ENCODE results near the gene MYH14.

DNA sequence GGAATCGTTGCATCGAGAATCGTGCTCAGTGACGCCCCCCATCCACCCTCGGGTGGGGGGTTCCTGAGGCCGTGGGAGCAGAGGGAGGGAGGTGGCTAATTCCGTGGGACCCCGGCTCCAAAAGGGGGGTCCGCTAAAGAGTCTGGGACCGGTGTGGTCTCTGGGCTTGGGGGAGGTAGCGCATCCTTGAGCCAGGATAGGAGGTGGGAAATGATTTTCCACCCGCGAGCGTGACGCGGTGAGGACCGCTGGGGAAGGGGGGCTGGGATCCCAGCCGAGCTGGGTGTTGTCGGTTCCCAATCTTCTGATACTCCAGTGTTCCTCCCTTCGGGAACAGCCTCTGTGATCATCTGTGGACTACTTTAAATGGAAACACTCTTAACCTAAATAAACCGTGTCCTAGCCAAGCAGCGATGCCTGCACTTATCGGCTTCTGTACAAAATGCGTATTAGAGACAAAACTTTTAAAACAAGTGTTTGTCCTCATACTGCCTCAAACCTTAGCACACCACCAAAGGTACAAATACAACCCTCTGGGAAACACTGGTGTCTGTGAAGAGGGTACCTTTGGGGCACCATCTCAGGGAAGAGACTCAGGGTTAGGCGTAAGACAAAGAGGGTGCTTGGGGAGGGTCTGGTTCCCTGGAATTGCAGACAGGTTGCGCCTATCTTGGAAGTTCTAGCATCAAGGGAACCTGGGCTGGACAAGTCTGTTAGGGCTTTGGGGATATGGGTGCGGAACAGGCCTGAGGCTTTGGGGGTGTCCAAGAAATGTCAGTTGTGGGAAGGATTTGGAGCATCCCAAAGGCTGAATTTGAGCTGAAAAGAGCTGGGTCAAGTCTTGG, 109.8 kb downstream of the MYH14 start:
- TF ChIP-seq CTCF (conservative IDR thresholded peaks at IDR 0.05; ENCODE audit: low read depth, low read length) (no peak), EZH2 (IDR thresholded peaks at IDR 0.05; ENCODE audit: borderline replicate concordance, low read depth, low read length, poor library complexity, severe bottlenecking) (no peak)

Measured in A673 (cell line).